ENCODE data around the gene ELK3. TPM values are rescaled to one million over a fixed set of nuclear protein-coding genes. Genes with fewer than 3 reads are reported as not detected.

The ELK3 gene
- total RNA-seq, 2 donors from 2014 or later: 4.9 to 8.0 TPM

DNA sequence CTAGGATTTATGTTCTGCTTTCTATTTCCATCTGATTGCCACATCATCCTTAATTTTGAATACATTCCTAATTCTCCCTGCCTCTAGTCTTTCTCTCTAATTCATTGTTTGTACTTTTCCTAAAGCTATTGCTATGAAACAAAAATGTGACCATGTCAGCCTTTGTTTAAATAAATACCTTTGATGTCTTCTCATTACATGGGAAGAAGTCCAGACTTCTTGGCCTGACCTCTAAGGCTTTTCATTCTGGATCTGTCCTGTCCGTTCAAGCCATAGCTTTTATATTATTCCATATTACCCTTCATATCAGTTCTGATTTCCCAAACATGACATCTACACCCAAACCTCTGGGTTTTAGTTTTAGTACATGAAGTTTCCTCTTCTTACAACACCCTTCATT is 114.7 kb downstream of the ELK3 start:
- Histone ChIP-seq H3K27ac (no peak overlapping the region), H3K27me3 (no peaks in the 10 kb centered on the region), H3K4me1 (peaks cover under 1% of the 10 kb centered on the region), H3K4me3 (no peak overlapping the region), H3K9me3 (no peaks in the 10 kb centered on the region), H3K36me3 (replicated peaks in 1 of 2; ENCODE audit: insufficient read depth in 1 of 2, low read depth in 2 of 2) (no peaks in the 10 kb centered on the region)
- no peak for ATAC-seq
- no peak for DNase-seq
- TF ChIP-seq POLR2A (IDR thresholded peaks at IDR 0.05): no peak
- TF ChIP-seq, protein P1, sequence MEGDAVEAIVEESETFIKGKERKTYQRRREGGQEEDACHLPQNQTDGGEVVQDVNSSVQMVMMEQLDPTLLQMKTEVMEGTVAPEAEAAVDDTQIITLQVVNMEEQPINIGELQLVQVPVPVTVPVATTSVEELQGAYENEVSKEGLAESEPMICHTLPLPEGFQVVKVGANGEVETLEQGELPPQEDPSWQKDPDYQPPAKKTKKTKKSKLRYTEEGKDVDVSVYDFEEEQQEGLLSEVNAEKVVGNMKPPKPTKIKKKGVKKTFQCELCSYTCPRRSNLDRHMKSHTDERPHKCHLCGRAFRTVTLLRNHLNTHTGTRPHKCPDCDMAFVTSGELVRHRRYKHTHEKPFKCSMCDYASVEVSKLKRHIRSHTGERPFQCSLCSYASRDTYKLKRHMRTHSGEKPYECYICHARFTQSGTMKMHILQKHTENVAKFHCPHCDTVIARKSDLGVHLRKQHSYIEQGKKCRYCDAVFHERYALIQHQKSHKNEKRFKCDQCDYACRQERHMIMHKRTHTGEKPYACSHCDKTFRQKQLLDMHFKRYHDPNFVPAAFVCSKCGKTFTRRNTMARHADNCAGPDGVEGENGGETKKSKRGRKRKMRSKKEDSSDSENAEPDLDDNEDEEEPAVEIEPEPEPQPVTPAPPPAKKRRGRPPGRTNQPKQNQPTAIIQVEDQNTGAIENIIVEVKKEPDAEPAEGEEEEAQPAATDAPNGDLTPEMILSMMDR (IDR thresholded peaks at IDR 0.05): no peak
- WGBS, 2 donors: 45 to 61% methylated on average over 1 of the region's 1 CpG
- intact Hi-C loops (cut with DNase I): no loop called here

DNA sequence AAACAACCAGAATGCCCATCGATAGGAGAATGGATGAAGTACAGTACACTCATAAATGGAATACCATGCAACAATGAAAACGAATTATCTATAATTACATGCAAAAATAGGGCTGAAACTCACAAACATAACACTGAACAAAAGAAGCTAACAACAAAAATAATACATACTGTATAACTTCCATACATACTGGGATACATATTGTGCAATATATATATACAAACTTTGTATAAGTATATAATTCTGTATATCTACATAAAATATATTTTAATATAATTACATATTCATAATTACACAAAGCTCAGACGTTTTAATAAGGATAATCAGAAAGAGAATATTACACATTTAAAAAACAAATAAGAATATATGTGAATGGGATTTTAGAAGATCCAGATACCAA is 115.9 kb downstream of the ELK3 start:
- no peak for ATAC-seq
- H3K36me3 ChIP-seq (replicated peaks in 1 of 2; ENCODE audit: insufficient read depth in 1 of 2, low read depth in 2 of 2): no peaks in the 10 kb centered on the region
- no peaks in the 10 kb centered on the region for H3K9me3 ChIP-seq
- no peaks in the 10 kb centered on the region for H3K27me3 ChIP-seq
- no peak for DNase-seq
- H3K4me1 ChIP-seq: peaks cover 6% of the 10 kb centered on the region
- intact Hi-C loops (cut with DNase I): no loop called here
- no peak for TF ChIP-seq POLR2A (IDR thresholded peaks at IDR 0.05)
- TF ChIP-seq, protein P1 (IDR thresholded peaks at IDR 0.05): no peak
- 83 to 85% methylated on average over 3 of the region's 3 CpGs for WGBS, 2 donors
- no peak overlapping the region for H3K27ac ChIP-seq
- H3K4me3 ChIP-seq: no peak overlapping the region

DNA sequence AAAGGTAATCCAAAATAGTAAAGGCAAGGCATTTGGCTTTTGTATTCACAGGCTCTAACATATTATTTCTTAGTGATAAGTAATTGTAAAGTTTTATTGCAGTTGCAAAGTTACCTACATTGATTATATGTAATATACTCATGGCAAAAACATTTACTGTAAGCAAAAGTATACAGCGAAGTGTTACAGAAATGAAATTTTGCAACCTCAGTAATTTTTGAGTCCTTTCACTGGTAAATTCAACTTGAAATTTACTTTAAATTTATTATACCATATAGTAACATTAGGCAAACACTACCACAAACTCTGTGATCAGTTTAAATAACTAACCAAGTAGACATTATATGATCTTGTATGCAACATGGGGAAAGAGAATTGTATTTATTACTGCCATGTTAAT is 117.0 kb downstream of the ELK3 start:
- no peak for ATAC-seq
- DNase-seq: no peak
- H3K27ac ChIP-seq: no peak overlapping the region
- H3K4me1 ChIP-seq: peaks cover 6% of the 10 kb centered on the region
- no peak overlapping the region for H3K4me3 ChIP-seq
- intact Hi-C loops (cut with DNase I): no loop called here
- no peaks in the 10 kb centered on the region for H3K27me3 ChIP-seq
- TF ChIP-seq, protein P1 (IDR thresholded peaks at IDR 0.05): no peak
- TF ChIP-seq POLR2A (IDR thresholded peaks at IDR 0.05): no peak
- no peaks in the 10 kb centered on the region for H3K9me3 ChIP-seq
- 94 to 100% methylated on average over 1 of the region's 1 CpG for WGBS, 2 donors
- H3K36me3 ChIP-seq (replicated peaks in 1 of 2; ENCODE audit: insufficient read depth in 1 of 2, low read depth in 2 of 2): no peaks in the 10 kb centered on the region

DNA sequence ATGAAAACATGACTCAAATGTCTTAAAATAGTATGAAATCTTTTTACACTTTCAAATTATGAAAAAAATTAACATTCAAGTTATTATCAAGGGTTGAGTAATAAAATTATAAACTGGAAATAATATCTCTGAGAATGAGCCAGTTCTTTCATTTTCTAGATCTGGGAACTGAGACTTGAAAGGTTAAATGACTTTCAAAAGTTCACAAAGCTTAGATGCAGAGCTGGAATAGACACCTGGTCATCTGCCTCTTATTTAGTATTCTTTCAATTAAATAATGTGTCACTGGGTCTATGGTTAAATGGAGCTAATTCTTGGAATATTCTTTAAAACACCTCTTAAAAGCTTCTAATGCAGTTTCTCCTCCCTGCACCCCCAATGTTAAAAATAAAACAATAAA is 119.4 kb downstream of the ELK3 start:
- Histone ChIP-seq H3K4me3 (no peak overlapping the region), H3K9me3 (no peaks in the 10 kb centered on the region), H3K36me3 (replicated peaks in 1 of 2; ENCODE audit: insufficient read depth in 1 of 2, low read depth in 2 of 2) (no peaks in the 10 kb centered on the region), H3K27ac (no peak overlapping the region), H3K4me1 (peaks cover 6% of the 10 kb centered on the region), H3K27me3 (no peaks in the 10 kb centered on the region)
- DNase-seq (no peak), ATAC-seq (no peak)
- TF ChIP-seq, protein P1 (IDR thresholded peaks at IDR 0.05): no peak
- TF ChIP-seq POLR2A (IDR thresholded peaks at IDR 0.05): no peak
- intact Hi-C loops (cut with DNase I): no loop called here

DNA sequence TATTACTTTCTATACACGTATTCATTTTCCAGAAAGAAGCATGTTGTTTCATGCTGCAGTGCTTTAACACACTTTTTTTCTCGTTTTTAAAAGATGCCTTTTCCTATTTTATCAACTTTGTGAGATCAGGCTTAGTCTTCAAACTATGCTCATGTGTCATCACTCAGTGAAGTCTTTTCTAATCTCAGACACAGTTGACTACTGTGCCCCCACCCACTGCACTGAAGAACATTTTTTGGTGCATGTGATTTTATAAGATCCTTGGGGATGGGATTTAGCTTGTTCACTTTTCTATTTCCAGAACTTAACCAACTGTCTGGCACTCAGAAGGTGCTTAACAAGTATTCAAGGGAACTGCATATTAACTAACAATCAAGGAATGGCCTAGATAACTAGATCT is 120.5 kb downstream of the ELK3 start:
- H3K4me3 ChIP-seq: no peak overlapping the region
- peaks cover 6% of the 10 kb centered on the region for H3K4me1 ChIP-seq
- no peaks in the 10 kb centered on the region for H3K36me3 ChIP-seq (replicated peaks in 1 of 2; ENCODE audit: insufficient read depth in 1 of 2, low read depth in 2 of 2)
- no peak for DNase-seq
- H3K9me3 ChIP-seq: no peaks in the 10 kb centered on the region
- WGBS, 2 donors: 80 to 84% methylated on average over 2 of the region's 2 CpGs
- intact Hi-C loops (cut with DNase I): no loop called here
- TF ChIP-seq, protein P1 (IDR thresholded peaks at IDR 0.05): no peak
- TF ChIP-seq POLR2A (IDR thresholded peaks at IDR 0.05): no peak
- H3K27ac ChIP-seq: no peak overlapping the region
- no peak for ATAC-seq
- no peaks in the 10 kb centered on the region for H3K27me3 ChIP-seq

All from body of pancreas (tissue), 4 donors.